Cardiac septum (tissue), 1 donor: ENCODE data around the gene HAPLN2. TPM values are rescaled to one million over a fixed set of nuclear protein-coding genes. Genes with fewer than 3 reads are reported as not detected.
A peak's percentile ranks its signal among the peaks of the same experiment; 100 is the strongest.

Source experiments
- DNase-seq: peaks from one replicate; pipeline ENCODE4 v3.0.0-alpha.2; 2020; ENCODE audit warnings: low spot score
- intact Hi-C: fragments of 100-400 bp; cut with DNase I; formaldehyde crosslinking; loops from one replicate; pipeline ENCODE4 v1.14.0; 2022
- total RNA-seq: library from RNA; stranded (reverse); fragmentation: NEBNext Ultra II Directional; extraction: Animal tissue kit (Norgen Biotek cat#: 25700); gene quantifications from one replicate; pipeline ENCODE4 v1.2.1, GENCODE V29; 2021
- donor health status: DM: no; HTN: no; CAD: no.

HAPLN2 gene
- total RNA-seq, 1 donor from 2014 or later, result 0.43 TPM

DNA sequence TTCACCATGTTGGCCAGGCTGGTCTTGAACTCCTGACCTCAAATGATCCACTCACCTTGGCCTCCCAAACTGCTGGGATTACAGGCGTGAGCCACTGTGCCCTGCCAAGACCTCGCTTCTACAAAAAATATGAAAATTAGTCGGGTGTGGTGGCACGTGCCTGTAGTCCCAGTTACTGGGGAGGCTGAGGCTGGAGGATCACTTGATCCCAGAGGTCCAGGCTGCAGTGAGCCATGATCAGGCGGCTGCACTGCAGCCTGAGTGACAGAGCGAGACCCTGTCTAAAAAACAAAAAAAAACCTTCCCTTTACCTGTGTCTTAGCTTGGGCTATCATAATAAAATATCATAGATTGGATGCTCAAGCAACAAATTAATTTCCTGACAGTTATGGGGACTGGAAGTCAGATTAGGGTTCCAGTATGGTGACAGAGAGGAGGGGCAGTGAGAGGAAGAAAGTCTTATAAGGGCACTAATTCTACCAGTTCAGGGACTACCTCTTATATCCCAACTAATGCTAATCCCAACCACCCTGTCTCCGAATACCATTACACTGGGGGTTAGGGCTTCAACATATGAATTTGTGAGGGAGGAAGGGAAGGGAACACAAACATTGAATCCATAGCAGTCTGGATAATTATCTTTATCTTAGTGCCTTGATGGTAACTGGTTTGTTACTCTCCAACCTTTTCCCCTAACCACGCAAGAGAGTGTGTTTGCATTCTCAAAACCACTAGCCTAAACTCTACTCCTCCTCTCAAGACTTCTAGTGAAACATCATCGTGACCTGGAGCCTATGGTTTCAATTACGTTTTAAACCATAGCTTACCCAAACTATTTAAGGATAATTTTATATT is 28.7 kb upstream of the HAPLN2 start:
- no peak for DNase-seq
- intact Hi-C loops, result loop anchor here (5.0 kb wide), 1 partner anchor 83 kb away; no protein-coding TSS in a partner anchor

DNA sequence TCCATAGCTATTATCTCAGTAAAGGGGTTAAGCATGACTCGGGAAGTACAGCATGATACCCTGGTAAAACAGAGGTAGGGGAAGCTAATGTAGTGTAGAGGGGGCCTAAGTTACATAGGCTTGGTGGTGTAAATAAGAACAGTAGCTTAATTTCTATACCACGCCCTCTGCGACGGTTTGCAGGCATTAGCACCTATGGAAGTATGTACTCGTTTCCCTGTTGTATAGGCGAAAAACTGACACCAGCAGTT is 28.1 kb upstream of the HAPLN2 start:
- DNase-seq, result no peak
- intact Hi-C loops, result loop anchor here (5.0 kb wide), 1 partner anchor 84 kb away; no protein-coding TSS in a partner anchor

DNA sequence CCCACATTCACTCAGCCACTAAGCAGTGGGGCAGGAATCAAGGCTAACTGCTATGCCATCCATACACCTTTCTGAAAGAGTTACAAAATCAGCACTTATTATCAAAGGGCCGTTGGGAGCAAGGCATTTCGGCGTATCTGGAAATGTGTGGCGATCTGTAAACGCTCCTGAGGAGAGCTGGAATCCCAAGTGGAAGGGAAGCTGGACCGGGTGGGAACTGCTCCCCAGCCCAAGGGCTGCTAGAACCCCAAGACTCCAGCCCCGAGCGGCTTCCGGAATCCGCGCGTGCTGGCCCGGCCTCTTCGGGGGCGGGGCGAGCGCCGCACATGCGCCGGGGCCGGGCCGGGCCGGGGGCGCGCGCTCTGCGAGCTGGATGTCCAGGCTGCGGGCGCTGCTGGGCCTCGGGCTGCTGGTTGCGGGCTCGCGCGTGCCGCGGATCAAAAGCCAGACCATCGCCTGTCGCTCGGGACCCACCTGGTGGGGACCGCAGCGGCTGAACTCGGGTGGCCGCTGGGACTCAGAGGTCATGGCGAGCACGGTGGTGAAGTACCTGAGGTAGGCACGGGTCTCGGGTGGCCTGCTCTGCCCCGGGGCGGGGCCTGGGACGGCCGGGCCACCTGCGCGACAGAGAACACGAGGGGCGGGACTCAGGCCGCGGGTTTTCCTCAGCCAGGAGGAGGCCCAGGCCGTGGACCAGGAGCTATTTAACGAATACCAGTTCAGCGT is 27.6 kb upstream of the HAPLN2 start, which contains the start of gene NAXE:
Gene NAXE, plus strand, starts transcription at position 345 of the 726 bp plus-strand sequence. Its CDS starts 29 bp downstream, at position 374.
- DNase-seq, result peak; percentile 93
- intact Hi-C loops, result loop anchor here (5.0 kb wide), 1 partner anchor 84 kb away; no protein-coding TSS in a partner anchor

DNA sequence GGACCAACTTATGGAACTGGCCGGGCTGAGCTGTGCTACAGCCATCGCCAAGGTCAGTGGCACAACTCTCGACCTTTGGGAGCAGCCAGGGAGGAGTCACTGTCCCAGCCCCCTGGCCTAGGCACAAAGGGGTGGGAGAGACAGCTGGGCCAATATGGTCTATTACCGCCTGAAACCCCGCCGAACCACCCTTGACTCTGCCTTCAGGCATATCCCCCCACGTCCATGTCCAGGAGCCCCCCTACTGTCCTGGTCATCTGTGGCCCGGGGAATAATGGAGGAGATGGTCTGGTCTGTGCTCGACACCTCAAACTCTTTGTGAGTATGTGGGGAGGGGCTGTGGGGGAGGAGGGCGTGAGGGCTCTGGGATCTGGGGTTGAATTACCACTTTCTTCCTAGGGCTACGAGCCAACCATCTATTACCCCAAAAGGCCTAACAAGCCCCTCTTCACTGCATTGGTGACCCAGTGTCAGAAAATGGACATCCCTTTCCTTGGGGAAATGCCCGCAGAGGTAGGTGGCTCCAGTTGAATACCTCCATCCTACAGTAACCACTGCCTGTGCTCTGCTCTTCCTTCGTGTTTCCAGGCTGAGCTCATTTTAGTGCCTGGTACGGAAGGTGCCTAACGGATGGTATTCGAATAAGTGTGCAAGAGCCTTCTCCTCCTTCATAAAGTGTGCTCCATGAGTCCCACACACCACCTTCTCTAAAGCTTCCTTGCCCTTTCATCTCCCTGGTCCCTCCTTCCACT is 26.9 kb upstream of the HAPLN2 start:
- intact Hi-C loops, result loop anchor here (5.0 kb wide), 1 partner anchor 85 kb away; no protein-coding TSS in a partner anchor
- DNase-seq, result no peak

DNA sequence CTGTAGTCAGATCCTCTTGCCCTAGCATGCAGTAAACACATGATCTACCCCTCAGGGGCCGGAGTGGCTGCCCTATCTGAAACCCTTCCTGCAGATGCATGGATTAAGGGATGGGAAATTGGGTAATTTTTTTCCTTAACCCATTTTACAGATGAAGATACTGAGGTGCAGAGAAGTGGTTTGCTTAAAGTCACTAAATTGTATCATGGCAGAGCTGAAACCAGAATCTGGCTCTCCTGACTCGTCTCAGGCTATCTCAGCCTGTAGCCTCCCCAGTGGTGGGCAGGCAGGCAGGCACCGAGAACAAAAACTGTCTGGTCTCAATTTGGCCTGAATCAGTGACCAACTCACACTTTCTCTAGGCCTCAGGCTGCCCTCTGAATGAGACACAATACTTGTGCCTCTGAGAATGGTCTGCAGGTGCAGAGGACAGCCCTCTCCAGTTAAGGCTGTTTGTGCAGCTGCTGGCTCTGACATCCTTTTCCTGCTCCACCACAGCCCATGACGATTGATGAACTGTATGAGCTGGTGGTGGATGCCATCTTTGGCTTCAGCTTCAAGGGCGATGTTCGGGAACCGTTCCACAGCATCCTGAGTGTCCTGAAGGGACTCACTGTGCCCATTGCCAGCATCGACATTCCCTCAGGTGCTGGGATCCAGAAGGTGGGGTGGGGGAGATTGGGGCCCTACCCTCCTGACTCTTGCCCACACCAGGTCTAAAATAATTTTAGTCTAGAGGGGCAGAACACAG is 26.1 kb upstream of the HAPLN2 start:
- no peak for DNase-seq
- intact Hi-C loops, result loop anchor here (5.0 kb wide), 1 partner anchor 86 kb away; no protein-coding TSS in a partner anchor

DNA sequence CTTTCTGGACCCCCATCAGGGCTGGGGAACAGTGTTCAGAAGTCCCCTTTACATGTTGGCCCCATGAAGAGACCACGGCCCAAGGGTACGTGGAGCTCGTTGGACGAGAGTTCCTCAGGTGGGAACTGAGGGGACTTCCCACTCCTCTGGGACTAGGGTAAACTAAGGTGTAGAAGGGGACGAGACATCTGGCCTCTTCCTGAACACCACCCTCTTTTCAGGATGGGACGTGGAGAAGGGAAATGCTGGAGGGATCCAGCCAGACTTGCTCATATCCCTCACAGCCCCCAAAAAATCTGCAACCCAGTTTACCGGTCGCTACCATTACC is 25.6 kb upstream of the HAPLN2 start:
- intact Hi-C loops, result loop anchor here (5.0 kb wide), 1 partner anchor 86 kb away; no protein-coding TSS in a partner anchor

DNA sequence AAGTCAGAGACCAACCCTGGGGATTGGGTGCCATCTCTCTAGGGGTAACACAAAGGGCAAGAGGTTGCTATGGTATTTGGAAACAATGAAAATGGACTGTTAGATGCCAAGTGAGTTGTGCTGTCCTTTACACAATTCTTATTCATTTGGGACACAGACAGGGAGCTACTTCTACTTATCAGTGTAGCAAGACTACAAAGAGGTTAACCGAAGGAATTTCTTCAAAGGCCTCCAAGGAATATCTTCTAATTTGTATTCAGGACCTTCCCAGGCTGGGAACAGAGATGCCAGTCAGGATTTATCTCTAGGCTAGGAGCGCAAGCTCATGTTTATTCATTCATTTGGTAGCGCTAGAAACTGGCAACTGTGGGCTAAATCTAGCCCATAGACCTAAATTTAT is 25.0 kb upstream of the HAPLN2 start:
- intact Hi-C loops, result loop anchor here (5.0 kb wide), 1 partner anchor 87 kb away; no protein-coding TSS in a partner anchor
- no peak for DNase-seq

More for the DNA sequence above, 25.6 kb upstream of the HAPLN2 start:
- peak; percentile 39 for DNase-seq

DNA sequence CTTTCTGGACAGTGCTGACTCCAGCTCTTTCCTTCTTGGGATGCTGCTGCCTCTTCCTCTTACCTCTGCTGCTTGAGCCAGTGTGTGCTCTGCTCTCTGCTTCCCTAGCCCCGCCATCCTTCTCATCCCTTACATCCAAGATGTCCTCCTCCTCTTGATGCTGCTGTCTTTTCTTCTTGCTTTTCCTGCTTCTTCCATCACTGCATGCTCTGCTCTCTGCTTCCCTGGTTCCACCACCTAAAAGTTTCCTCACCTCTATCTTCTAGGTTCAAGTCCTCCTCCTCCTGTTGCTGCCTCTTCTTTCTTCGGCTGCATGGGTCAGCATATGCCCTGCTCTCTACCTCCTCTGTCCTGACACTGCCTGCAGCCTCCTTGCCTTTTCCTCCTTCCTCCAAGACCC is 24.2 kb upstream of the HAPLN2 start:
- intact Hi-C loops, result no loop called here
- DNase-seq, result no peak

DNA sequence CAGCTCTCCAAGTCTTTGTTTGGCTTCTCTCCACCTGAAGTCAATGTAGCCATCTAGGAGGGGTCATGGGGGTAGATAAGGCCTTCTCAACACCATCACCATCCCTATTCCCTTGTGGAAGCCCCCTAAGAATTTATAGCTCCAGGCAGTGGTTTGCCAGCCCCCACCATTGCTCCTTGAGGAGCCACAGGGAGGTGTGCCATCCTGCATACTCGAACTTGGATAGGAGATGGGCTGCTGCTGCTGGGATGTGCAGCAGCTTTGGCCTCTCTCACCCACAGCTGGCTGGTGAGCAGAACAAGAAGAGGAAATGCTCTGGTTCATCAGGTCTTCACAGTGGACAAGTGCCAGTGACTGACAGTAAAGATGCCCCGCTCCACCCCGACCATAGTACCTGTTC is 22.8 kb upstream of the HAPLN2 start:
- peak; percentile 57 for DNase-seq
- intact Hi-C loops, result no loop called here

DNA sequence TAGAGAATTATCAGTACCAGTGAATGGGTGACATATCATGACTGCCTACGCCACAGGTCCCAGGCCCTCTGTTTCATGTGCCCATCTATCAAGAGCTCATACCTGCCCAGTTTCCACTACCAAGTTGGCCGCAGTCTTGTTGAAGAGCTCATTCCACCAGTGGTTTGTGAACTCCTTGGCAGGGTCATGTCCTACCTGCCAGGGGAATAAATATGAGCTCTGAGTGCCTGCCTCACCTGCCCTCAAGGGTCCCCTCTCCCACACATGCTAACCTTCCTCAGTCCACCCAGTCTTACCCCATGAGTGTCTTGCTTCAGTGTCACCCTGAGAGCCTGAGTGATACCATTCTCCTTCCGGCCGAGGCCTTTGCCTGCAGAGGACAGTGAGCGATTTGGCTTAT is 21.1 kb upstream of the HAPLN2 start:
- DNase-seq, result peak; percentile 62
- intact Hi-C loops, result no loop called here

DNA sequence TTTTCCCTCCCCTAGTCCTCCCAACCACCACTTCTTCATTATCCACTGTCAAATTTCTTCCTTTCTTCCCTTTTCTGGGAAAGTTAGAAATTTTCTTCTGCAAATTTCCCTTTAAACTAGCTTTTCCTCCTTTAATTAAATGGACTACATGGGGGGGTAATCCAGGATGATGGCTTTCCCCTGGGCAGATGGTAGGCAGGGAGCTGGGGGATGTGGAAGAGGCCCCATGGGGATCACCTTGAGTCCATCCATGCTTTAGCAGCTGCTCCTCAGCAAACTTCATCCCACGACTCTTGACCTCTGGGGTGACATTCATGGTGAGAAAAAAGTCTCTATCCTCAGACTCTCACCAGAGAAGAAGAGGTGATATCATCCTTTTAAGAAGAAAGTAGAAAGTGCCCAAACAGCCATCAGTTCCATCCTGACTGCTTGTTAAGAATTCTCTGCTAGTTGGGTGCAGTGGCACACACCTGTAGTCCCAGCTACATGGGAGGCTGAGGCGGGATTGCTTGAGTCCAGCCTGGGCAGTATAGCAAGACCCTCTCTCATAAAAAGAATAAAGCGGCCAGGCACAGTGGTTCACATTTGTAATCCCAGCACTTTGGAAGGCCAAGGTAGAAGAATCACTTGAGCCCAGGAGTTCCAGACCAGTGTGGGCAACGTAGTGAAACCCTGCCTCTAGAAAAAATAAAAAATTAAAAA is 20.3 kb upstream of the HAPLN2 start:
- intact Hi-C loops, result no loop called here
- DNase-seq, result peak; percentile 4

DNA sequence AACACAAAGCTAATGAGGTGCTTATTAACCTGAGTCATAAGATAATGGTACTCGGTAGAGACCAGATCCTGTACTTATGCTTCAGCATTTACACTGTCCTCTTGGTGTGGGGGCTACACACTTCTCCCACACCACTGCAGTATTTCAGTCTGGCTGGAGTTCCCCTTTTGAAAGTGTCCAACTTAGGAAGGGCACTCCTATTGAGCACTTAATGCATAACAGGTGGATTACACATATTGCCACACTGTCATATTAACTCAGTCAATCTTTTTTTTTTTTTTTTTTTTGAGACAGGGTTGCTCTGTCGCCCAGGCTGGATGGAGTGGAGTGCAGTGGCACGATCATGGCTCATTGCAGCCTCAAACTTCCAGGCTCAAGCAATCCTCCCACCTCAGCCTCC is 19.4 kb upstream of the HAPLN2 start:
- peak; percentile 10 for DNase-seq
- intact Hi-C loops, result loop anchor here (2.0 kb wide), 1 partner anchor 143 kb away; no protein-coding TSS in a partner anchor

DNA sequence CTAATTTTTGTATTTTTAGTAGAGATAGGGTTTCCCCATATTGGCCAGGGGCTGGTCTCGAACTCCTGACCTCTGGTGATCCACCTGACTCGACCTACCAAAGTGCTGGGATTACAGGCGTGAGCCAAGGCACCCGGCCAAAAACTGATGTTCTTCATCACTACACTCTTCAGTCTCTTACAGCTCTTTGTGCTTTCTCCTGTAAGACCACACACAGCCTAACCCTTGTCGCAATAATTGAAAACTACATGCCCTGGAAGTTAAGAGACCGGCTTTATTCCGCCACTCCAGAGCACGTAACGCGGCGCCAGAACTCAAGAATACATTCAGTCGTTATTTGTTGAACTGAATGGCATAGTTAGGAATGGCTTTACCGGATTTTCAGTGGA is 18.5 kb upstream of the HAPLN2 start:
- intact Hi-C loops, result loop anchor here (2.0 kb wide), 1 partner anchor 144 kb away; no protein-coding TSS in a partner anchor
- DNase-seq, result peak; percentile 41

DNA sequence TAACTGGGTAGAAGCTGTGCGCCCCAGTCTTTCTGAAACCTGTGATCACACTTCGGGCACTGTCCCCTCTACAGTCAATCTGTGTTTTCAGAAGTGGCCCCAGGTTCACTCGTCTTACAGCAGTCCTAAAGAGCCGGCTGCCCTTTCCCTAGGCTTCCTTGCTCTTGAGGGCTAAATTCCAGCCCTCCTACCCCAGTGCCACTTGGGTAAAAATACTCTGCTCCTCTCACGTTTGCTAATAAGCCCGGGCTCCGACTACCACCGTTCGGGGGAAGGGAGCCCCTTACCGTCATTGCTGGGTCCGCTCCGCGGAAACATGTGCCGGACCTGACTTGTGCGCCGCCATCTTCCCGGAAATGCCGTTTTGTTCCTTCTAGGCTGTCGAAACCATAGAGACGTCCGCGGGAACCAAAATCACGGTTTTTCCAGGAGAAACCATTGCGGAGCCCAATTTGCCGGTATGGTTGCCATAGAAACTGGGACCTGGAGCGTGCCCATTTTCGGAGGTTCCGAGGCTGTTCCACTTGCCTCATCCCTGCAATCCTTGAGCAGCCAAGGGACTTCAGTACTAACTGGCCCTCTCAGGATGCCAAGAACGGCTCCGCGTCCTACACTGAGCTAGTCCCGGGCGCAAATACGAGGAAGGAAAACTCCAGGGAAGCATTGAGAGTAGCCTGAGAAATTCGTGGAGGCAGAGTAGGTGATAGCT is 17.9 kb upstream of the HAPLN2 start, which contains the start of gene GPATCH4:
Gene GPATCH4, minus strand, starts transcription at position 358 of the 709 bp plus-strand sequence.
- peak; percentile 89 for DNase-seq
- intact Hi-C loops, result loop anchor here (2.0 kb wide), 1 partner anchor 144 kb away; no protein-coding TSS in a partner anchor

DNA sequence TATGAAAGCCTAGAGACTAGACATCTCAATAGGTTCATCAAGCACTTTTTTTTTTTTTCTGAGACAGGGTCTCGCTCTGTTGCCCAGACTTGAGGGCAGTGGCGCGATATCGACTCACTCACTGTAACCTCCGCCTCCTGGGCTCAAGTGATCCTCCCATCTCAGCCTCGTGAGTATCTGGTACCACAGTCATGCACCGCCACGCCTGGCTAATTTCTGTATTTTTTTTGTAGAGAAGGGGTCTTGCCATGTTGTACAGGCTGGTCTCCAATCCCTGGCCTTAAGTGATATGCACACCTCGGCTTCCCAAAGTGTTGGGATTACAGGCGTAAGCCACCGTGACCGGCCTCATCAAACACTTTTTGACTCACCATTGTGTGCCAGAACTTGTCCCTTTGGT is 17.3 kb upstream of the HAPLN2 start:
- intact Hi-C loops, result loop anchor here (2.0 kb wide), 1 partner anchor 145 kb away; no protein-coding TSS in a partner anchor
- DNase-seq, result no peak

DNA sequence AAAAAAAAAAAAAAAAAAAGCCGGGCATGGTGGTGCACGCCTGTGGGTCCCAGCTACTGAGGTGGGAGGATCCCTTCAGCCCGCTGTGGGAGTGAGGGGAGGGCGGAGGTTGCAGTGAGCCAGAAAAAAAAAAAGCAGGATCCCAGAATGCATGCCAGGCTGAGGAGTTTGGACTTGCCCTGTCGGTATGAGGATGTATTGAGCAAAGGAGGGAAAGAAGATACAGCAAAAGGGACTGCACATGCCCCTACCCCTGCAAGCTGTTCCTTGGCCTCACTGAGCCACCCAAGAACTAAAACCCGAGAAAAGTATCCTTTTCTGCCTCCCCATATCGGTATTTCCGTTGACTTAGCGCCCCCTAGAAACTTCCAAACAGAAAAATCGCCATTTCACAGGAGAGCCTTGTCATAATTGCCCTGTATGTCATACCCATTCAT is 16.6 kb upstream of the HAPLN2 start:
- intact Hi-C loops, result no loop called here
- DNase-seq, result no peak

DNA sequence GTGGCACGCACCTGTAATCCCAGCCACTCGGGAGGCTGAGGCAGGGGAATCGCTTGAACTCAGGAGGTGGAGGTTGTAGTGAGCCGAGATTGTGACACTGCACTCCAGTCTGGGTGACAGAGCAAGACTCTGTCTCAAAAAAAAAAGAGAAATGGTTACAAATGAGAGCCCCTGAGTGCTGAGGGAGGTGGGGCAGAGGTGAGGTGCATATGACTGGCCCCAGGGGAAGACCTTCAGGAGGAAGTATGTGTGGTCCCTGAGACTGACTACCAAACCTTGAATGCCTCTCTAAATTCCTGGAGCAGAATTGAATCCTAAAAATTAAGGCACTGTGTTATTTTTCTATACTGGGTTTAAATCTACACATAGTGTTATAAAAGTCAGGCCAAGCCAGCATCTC is 11.9 kb upstream of the HAPLN2 start:
- peak; percentile 14 for DNase-seq
- intact Hi-C loops, result loop anchor here (2.0 kb wide), 2 partner anchors 21 to 223 kb away; no protein-coding TSS in a partner anchor
